SU-DHL-6 (cell line): Measurements from ENCODE around the gene VAV3.

ENCODE experiments used
- EZH2phosphoT487 ChIP-seq: fragments of 200-600 bp; sonication (generic), shearing (Covaris generic); conservative IDR thresholded peaks from 2 replicates; pipeline ENCODE4 v1.6.1; 2018; ENCODE audit warnings: mild to moderate bottlenecking, antibody characterized with exemption, low read length, moderate library complexity, mixed read lengths
- TF ChIP-seq, protein P1 (sequence below): fragments of 200-600 bp; sonication (generic); IDR thresholded peaks from one replicate; pipeline ENCODE4 v1.5.1; 2017; ENCODE audit warnings: antibody characterized with exemption, mild to moderate bottlenecking, low read length, moderate library complexity; ENCODE audit not compliant: insufficient read depth, poor library complexity, severe bottlenecking

DNA sequence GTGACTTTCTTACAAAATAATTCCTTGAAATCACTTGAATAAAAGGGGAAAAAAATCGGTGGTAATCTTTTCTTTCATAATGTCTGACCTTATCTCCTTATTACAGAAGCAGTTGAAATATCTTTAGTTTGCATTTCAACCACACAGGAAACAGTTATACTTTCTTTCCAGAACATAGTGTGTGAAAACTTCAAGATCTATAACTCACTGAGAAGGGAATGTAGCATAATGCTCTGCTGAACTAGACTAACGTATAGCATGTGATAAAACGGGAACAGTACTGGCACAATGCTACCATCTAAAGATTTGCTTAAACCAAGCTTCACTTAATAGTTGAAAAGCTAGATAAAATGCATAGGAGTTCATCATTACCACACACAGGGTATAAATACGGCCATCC, 45.0 kb downstream of the VAV3 start:
- TF ChIP-seq, protein P1, sequence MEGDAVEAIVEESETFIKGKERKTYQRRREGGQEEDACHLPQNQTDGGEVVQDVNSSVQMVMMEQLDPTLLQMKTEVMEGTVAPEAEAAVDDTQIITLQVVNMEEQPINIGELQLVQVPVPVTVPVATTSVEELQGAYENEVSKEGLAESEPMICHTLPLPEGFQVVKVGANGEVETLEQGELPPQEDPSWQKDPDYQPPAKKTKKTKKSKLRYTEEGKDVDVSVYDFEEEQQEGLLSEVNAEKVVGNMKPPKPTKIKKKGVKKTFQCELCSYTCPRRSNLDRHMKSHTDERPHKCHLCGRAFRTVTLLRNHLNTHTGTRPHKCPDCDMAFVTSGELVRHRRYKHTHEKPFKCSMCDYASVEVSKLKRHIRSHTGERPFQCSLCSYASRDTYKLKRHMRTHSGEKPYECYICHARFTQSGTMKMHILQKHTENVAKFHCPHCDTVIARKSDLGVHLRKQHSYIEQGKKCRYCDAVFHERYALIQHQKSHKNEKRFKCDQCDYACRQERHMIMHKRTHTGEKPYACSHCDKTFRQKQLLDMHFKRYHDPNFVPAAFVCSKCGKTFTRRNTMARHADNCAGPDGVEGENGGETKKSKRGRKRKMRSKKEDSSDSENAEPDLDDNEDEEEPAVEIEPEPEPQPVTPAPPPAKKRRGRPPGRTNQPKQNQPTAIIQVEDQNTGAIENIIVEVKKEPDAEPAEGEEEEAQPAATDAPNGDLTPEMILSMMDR = no peak
- no peak for TF ChIP-seq EZH2phosphoT487
